HAP-1 (cell line): ENCODE measurements around the gene BMPR2.
"Not testable (repeated sequence)": the region's sequence is repeated elsewhere in the genome, so short reads cannot be mapped to it uniquely, and the experiment has no call there.

Source experiments
- DNase-seq, 2 experiments: peaks; one replicate each; pipeline ENCODE4 v3.0.0-alpha.2; 2016 to 2020; ENCODE audit warnings: low spot score in 2 of 2
- H3K27me3 ChIP-seq: fragments of 250-450 bp; sonication (Bioruptor Pico); 2 replicates; pipeline ENCODE4 v1.5.1; 2020; ENCODE audit warnings: low read depth, mild to moderate bottlenecking, moderate library complexity
- H3K36me3 ChIP-seq: fragments of 250-450 bp; sonication (Bioruptor Pico); replicated peaks from 2 replicates; pipeline ENCODE4 v1.5.1; 2020; ENCODE audit warnings: mild to moderate bottlenecking
- H3K4me1 ChIP-seq: fragments of 250-450 bp; sonication (Bioruptor Pico); 2 replicates; pipeline ENCODE4 v1.5.1; 2020; ENCODE audit warnings: mild to moderate bottlenecking
- H3K4me3 ChIP-seq: fragments of 250-450 bp; sonication (Bioruptor Pico); 2 replicates; pipeline ENCODE4 v1.5.1; 2020; ENCODE audit warnings: mild to moderate bottlenecking, moderate library complexity
- H3K9me3 ChIP-seq: fragments of 250-450 bp; sonication (Bioruptor Pico); 2 replicates; pipeline ENCODE4 v1.5.1; 2020; ENCODE audit warnings: mild to moderate bottlenecking, moderate library complexity
- in situ Hi-C: fragments of 300-500 bp; cut with MboI; formaldehyde crosslinking; loops from 3 replicates; pipeline ENCODE4 v1.14.3; 2020; ENCODE audit warnings: low sequenced_read_pairs, inconsistent platforms, mixed read lengths

Gene BMPR2

DNA sequence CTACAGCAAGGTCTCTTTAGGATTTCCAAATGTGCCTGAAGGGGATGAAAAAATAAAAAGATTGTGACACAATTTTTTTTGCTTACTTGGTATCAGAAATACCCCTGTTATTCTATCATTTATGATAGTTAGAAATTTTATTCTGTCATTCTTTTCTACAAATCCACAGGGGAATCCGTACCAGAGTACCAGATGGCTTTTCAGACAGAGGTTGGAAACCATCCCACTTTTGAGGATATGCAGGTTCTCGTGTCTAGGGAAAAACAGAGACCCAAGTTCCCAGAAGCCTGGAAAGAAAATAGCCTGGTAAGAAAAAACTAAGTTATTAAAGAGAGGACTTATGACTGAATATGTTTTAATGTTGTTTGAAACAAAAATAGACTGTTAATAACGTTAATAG is 166.0 kb downstream of the BMPR2 start:
- DNase-seq: no peak
- Histone ChIP-seq H3K36me3 (no peaks in the 10 kb centered on the region), H3K9me3 (no peaks in the 10 kb centered on the region), H3K4me1 (no peaks in the 10 kb centered on the region), H3K4me3 (no peak overlapping the region), H3K27me3 (no peaks in the 10 kb centered on the region)
- in situ Hi-C loops: no loop called here

DNA sequence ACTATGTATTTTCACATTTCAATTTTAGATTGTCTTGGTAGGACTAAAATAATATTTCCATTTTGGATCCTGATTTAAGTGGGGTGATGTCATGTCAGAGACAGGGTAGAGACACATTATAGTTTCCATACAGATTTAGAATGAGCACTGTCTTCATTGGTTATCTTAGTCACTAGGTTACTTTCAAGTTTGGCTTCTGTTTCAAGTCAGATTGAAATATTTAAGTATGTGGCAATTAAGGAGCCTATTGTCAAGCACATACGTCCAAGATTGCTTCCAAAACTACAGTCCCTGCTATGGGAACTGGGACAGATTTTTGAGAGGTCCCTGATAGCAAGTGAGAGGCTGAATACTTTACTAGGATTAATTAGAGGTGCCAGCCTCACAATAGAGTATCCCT is 169.4 kb downstream of the BMPR2 start:
- Histone ChIP-seq H3K4me1 (no peaks in the 10 kb centered on the region), H3K27me3 (no peaks in the 10 kb centered on the region), H3K9me3 (no peaks in the 10 kb centered on the region), H3K36me3 (no peaks in the 10 kb centered on the region), H3K4me3 (no peak overlapping the region)
- no peak for DNase-seq
- in situ Hi-C loops: no loop called here

DNA sequence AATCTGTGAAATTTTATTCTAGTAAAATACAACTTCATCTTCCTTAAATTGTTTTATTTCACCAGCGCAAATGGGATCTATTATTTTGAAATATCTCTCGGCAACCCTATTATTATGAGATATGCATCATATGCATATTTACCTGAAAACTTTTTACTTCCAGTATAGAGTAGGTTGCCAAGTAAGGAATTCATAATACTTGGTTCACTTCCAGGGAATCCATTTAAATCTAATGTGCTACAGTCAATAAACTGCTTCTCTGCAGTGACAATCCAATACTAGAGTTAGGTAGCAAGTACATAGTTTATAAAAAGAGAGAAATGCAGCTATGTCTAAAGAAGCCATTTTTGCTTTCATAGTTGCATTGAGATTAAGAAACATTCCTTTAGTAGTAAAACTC is 169.8 kb downstream of the BMPR2 start:
- DNase-seq: no peak
- Histone ChIP-seq H3K9me3 (no peaks in the 10 kb centered on the region), H3K4me3 (no peak overlapping the region), H3K4me1 (no peaks in the 10 kb centered on the region), H3K27me3 (no peaks in the 10 kb centered on the region), H3K36me3 (no peaks in the 10 kb centered on the region)
- in situ Hi-C loops: no loop called here

DNA sequence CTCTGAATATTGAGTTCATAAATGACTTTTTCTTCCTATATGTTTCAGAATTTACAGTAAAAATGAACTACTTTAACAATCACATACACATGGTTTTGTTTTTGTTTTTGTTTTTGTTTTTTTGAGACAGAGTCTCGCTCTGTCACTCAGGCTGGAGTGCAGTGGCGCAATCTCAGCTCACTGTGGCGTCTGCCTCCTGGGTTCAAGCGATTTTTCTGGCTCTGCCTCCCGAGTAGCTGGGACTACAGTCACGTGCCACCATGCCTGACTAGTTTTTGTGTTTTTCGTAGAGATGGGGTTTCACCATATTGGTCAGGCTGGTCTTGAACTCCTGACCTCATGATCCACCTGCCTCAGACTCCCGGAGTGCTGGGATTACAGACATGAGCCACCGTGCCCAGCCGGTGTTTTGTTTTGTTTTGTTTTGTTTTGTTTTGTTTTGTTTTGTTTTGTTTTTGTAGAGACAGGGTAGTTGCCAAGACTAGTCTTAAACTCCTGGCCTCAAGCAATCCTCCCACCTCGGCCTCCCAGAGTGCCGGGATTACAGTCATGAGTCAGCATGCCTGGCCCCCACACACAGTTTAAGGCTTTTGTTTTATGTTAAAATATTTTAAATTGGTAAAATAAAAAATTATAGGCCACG is 170.5 kb downstream of the BMPR2 start:
- H3K36me3 ChIP-seq, H3K9me3 ChIP-seq, H3K27me3 ChIP-seq, H3K4me1 ChIP-seq, in situ Hi-C loops, H3K4me3 ChIP-seq: not testable (repeated sequence)
- peak in 1 of 2 experiments; percentile 12 for DNase-seq

DNA sequence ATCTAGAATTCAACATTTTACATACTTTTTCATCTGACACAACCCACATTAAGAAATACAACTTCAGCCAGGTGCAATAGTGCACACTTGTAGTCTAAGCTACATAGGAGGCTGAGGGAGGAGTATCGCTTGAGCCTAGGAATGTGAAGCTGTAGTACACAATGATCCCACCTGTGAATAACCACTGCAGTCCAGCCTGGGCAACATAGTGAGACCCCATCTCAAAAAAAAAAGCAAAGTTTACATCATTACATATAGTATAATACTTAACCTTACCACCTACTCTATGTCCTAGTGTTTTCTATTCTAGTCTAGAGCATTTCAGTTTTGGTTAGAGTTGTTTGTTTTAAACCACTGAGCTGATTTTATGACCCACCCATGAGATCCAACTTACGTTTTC is 172.1 kb downstream of the BMPR2 start:
- Histone ChIP-seq H3K4me3 (no peak overlapping the region), H3K27me3 (no peaks in the 10 kb centered on the region), H3K9me3 (no peaks in the 10 kb centered on the region), H3K36me3 (peaks cover 3% of the 10 kb centered on the region; the same call in 1 of the 2 replicates), H3K4me1 (no peaks in the 10 kb centered on the region)
- in situ Hi-C loops: no loop called here
- no peak for DNase-seq

DNA sequence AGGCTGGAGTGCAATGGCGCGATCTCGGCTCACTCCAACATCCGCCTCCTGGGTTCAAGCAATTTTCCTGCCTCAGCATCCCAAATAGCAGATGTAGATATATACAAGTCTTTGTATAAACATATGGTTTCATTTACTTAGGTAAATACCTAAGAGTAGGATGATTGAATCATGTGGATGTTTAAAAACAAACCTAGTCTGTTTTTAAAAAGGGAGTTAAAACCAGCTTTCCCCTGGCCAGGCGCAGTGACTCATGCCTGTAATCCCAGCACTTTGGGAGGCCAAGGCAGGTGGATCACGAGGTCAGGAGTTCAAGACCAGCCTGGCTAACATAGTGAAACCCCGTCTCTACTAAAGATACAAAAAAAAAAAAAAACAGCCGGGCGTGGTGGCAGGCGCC is 174.9 kb downstream of the BMPR2 start:
- H3K36me3 ChIP-seq: peaks cover 10% of the 10 kb centered on the region; the same call in 1 of the 2 replicates
- DNase-seq, H3K4me1 ChIP-seq, in situ Hi-C loops, H3K27me3 ChIP-seq, H3K9me3 ChIP-seq, H3K4me3 ChIP-seq: not testable (repeated sequence)

DNA sequence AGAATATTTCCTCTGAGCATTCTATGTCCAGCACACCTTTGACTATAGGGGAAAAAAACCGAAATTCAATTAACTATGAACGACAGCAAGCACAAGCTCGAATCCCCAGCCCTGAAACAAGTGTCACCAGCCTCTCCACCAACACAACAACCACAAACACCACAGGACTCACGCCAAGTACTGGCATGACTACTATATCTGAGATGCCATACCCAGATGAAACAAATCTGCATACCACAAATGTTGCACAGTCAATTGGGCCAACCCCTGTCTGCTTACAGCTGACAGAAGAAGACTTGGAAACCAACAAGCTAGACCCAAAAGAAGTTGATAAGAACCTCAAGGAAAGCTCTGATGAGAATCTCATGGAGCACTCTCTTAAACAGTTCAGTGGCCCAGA is 179.2 kb downstream of the BMPR2 start:
- in situ Hi-C loops: no loop called here
- DNase-seq: no peak
- no peaks in the 10 kb centered on the region for H3K27me3 ChIP-seq
- H3K36me3 ChIP-seq: peaks cover 13% of the 10 kb centered on the region
- no peak overlapping the region for H3K4me3 ChIP-seq
- no peaks in the 10 kb centered on the region for H3K9me3 ChIP-seq
- H3K4me1 ChIP-seq: no peaks in the 10 kb centered on the region

DNA sequence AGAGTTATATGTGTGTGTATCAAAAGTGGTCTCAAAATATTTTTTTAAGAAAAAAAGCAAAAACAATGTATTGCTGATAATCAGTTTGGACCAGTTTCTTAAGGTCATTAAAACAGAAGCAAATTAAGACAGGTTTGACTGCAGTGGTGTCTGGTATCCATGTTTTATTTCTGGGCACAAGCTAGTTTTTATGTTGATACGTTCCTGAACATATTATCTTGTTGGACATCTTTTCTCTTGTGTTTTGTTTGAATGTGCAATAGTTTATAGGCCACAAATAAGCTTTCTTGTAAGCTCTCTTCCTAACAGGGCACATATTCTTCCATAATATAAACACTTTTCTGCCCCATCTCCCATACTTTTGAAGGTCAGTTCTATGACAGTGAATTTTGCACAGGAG is 184.1 kb downstream of the BMPR2 start:
- no peaks in the 10 kb centered on the region for H3K4me1 ChIP-seq
- no peaks in the 10 kb centered on the region for H3K9me3 ChIP-seq
- no peaks in the 10 kb centered on the region for H3K27me3 ChIP-seq
- no peak overlapping the region for H3K4me3 ChIP-seq
- peaks cover 10% of the 10 kb centered on the region for H3K36me3 ChIP-seq
- DNase-seq: no peak
- in situ Hi-C loops: no loop called here

DNA sequence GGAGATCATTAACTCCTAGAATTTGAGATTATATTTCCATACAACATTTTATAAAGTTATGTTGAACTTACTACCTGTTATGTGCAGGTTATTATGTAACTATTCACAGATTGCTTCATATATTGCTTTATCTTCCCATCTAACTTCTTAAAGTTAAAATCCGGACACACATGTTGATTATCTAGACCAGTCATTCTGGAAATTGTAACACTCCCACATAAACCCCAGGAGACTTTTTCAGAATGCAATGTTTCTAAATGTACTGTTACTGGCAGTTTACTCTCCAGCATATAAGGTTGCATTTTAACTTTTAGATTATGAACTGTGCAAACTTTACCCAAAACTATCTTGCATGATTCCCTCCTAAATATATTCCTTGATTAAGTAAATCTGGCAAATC is 188.1 kb downstream of the BMPR2 start:
- Histone ChIP-seq H3K36me3 (no peaks in the 10 kb centered on the region), H3K4me3 (no peak overlapping the region), H3K9me3 (no peaks in the 10 kb centered on the region), H3K4me1 (no peaks in the 10 kb centered on the region), H3K27me3 (no peaks in the 10 kb centered on the region)
- in situ Hi-C loops: no loop called here
- no peak for DNase-seq

DNA sequence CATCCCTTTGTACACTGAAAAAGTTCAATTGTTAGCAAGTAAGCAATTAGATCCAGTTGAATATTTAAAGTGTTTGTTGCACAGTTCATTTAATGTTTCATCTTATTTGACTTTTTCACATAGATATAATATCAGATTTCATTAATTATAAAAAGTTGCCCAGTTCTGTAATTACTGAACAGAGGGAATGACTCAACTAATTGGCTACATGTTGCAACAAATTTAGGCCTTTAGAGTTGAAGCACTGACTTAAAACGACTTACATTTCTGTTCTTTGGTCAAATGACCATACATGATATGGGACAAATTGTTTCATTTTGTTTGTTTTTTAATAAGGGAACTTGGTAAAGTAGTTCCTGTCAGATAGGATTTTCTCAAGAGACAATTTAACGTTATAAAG is 190.2 kb downstream of the BMPR2 start:
- H3K4me1 ChIP-seq: no peaks in the 10 kb centered on the region
- H3K4me3 ChIP-seq: no peak overlapping the region
- in situ Hi-C loops: no loop called here
- H3K9me3 ChIP-seq: no peaks in the 10 kb centered on the region
- no peak for DNase-seq
- H3K27me3 ChIP-seq: no peaks in the 10 kb centered on the region
- no peaks in the 10 kb centered on the region for H3K36me3 ChIP-seq

DNA sequence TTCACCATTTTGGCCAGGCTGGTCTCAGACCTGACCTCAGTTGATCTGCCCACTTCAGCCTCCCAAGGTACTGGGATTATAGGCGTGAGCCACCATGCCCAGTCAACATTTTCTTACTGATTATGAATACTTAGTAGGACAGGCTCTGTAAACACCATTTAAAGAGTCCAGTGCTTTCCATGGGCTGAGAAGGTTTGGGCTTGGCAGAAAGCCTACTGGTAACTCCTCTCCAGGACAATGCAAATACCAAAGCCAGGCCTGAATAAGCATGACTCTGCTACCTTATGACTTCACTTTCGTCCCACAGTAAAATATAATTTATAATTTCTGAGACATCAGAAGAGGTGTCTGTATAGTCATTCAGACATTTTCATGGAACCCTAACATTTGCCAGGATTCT is 198.4 kb downstream of the BMPR2 start:
- H3K9me3 ChIP-seq: no peaks in the 10 kb centered on the region
- H3K27me3 ChIP-seq: no peaks in the 10 kb centered on the region
- in situ Hi-C loops: no loop called here
- no peaks in the 10 kb centered on the region for H3K4me1 ChIP-seq
- no peaks in the 10 kb centered on the region for H3K36me3 ChIP-seq
- H3K4me3 ChIP-seq: no peak overlapping the region
- DNase-seq: no peak

DNA sequence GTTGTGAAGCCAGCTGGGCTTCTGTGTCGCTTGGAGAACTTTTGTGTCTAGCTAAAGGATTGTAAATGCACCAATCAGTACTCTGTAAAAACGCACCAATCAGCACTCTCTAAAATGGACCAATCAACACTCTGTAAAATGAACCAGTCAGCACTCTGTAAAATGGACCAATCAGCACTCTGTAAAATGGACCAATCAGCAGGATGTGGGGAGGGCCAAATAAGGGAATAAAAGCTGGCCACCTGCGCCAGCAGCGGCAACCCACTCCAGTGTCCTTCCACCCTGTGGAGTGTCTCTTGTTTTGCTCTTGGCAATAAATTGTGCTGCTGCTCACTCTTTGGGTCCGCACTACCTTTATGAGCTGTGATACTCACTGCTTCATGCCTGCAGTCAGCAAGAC is 199.1 kb downstream of the BMPR2 start:
- DNase-seq: not testable (repeated sequence)
- in situ Hi-C loops: loop anchor here (25.0 kb wide), 2 partner anchors 1237 to 1337 kb away; no protein-coding TSS in a partner anchor

DNA sequence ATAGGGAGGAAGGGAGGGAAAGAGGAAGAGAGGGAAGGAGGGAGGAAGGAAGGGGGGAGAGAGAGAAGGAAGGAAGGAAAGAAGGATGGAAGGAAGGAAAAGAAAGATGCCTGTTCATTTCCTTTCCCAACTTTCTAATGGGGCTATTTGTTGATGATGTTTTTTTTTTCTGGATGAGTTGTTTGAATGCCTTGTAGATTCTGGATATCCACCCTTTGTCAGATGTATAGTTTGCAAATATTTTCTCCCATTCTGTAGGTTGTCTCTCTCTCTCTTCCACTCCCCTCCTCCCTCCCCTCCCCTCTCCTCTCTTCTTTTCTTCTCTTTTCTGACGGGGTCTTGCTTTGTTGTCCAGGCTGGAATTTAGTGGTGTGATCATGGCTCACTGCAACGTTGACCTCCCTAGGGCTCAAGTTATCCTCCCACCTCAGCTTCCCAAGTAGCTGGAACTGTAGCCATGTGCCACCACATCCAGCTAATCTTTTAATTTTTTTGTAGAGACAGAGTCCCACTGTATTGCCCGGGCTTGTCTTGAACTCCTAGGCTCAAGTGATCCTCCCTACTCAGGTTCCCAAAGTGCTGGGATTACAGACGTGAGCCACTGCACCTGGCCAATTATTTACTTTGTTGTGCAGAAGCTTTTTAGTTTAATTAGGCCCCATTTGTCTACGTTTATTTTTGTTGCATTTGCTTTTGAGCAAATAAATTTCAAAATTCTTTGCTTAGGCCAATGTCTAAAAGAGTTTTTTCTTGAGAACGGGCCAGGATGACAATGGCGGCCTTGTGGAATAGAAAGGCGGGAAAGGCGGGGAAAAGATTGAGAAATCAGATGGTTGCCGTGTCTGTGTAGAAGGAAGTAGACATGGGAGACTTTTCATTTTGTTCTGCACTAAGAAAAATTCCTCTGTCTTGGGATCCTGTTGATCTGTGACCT is 201.4 kb downstream of the BMPR2 start:
- no peak for DNase-seq
- H3K27me3 ChIP-seq: no peaks in the 10 kb centered on the region
- no peaks in the 10 kb centered on the region for H3K9me3 ChIP-seq
- no peak overlapping the region for H3K4me3 ChIP-seq
- H3K4me1 ChIP-seq: no peaks in the 10 kb centered on the region
- in situ Hi-C loops: loop anchor here (25.0 kb wide), 2 partner anchors 1235 to 1335 kb away; no protein-coding TSS in a partner anchor
- no peaks in the 10 kb centered on the region for H3K36me3 ChIP-seq

More for the DNA sequence above, 199.1 kb downstream of the BMPR2 start:
- H3K36me3 ChIP-seq, H3K27me3 ChIP-seq, H3K4me3 ChIP-seq, H3K4me1 ChIP-seq, H3K9me3 ChIP-seq: not testable (repeated sequence)

DNA sequence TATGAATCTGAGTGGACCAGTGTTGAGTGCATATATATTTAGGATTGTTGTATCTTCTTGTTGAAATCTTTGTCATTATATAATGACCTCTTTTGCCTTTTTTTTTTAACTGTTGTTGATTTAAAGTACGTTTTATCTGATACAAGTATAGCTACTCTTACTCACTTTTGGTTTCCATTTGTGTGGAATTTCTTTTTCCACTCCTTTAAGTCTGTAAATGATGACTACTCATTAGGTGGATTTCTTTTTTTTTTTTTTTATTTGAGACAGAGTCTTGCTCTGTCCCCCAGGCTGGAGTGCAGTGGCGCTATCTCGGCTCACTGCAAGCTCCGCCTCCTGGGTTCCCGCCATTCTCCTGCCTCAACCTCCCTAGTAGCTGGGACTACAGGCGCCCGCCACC is 206.7 kb downstream of the BMPR2 start:
- H3K4me1 ChIP-seq, H3K9me3 ChIP-seq, H3K36me3 ChIP-seq, H3K27me3 ChIP-seq, DNase-seq, H3K4me3 ChIP-seq: not testable (repeated sequence)
- in situ Hi-C loops: loop anchor here (25.0 kb wide), 2 partner anchors 1229 to 1329 kb away; no protein-coding TSS in a partner anchor
